ENCODE data around the gene ATAD1.

ATAD1 gene

DNA sequence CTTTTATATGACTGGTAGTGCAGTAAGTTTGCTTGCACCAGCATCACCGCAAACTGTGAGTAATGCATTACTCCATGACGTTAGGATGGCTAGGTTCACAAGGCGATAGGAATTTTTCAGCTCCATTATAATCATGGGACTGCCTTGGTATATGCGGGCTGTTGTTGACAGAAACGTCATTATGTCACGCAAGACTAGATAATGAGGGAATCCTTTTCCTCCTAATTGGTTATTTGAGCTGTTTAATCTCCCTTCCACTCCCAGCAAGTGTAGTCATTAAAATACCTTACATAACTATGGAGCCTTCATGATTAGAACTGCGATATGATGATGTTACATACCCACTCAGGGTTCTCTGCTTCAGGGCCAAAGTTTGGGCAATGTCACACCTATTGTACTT is 28.0 kb upstream of the ATAD1 start:
- Histone ChIP-seq H3K27me3 (replicated peaks; ENCODE audit: control insufficient read depth, insufficient read depth, low read length) (no peaks in the 10 kb centered on the region), H3K36me3 (ENCODE audit: control insufficient read depth, insufficient read depth, low read length) (no peaks in the 10 kb centered on the region), H3K4me3 (replicated peaks; ENCODE audit: low read depth, low read length) (no peak overlapping the region)
- no peak for DNase-seq (ENCODE audit: extremely low read depth, insufficient read length)
- TF ChIP-seq, protein P1, sequence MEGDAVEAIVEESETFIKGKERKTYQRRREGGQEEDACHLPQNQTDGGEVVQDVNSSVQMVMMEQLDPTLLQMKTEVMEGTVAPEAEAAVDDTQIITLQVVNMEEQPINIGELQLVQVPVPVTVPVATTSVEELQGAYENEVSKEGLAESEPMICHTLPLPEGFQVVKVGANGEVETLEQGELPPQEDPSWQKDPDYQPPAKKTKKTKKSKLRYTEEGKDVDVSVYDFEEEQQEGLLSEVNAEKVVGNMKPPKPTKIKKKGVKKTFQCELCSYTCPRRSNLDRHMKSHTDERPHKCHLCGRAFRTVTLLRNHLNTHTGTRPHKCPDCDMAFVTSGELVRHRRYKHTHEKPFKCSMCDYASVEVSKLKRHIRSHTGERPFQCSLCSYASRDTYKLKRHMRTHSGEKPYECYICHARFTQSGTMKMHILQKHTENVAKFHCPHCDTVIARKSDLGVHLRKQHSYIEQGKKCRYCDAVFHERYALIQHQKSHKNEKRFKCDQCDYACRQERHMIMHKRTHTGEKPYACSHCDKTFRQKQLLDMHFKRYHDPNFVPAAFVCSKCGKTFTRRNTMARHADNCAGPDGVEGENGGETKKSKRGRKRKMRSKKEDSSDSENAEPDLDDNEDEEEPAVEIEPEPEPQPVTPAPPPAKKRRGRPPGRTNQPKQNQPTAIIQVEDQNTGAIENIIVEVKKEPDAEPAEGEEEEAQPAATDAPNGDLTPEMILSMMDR (IDR thresholded peaks at IDR 0.05; ENCODE audit: insufficient read depth, low read length, poor library complexity, severe bottlenecking), result no peak

DNA sequence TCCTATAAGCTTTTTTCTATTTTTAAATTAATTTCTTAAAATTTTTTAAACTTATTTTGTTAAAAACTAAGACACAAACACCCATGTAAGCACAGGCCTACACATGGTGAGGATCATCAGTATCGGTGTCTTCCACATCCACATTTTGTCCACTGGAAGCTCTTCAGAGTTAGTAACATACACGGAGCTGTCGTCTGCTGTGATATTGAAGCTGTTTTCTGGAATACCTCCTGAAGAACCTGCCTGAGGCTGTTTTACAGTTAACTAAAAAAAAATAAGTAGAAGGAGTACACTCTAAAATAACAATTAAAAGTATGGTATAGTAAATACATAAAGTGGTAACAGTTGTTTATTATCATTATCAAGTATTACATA is 27.6 kb upstream of the ATAD1 start:
- no peak for DNase-seq (ENCODE audit: extremely low read depth, insufficient read length)

DNA sequence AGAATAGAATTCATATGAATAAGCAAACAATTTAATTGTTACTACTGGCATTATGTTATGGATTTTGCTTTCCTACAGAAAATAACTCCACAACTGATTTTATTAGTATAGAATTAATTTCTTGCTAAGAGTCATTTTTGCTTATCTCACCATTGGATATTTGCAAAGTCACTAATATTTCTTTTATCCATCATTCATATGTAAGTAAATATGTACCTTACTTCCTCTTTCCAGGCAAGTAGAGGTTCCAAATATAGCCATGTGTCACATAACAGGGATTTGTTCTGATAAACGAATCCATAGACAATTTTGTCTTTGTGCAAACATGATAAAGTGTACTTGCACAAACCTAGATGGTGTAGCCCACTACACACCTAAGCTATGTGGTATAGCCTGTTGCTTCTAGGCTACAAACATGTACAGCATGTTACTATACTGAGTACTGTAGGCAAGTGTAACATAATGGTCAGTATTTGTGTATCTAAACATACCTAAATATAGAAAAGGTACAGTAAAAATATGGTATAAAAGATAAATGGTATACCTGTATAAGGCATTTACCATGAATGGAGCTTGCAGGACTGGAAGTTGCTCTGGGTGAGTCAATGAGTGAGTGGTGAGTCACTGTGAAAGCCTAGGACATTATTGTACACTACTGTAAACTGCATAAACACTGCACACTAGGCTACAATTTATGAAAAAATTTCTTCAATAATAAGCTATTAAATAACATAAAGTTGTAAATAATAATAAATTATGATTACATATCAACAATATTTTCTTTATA is 27.0 kb upstream of the ATAD1 start:
- TF ChIP-seq, protein P1 (IDR thresholded peaks at IDR 0.05; ENCODE audit: insufficient read depth, low read length, poor library complexity, severe bottlenecking), result no peak
- Histone ChIP-seq H3K4me3 (replicated peaks; ENCODE audit: low read depth, low read length) (no peak overlapping the region), H3K27me3 (replicated peaks; ENCODE audit: control insufficient read depth, insufficient read depth, low read length) (no peaks in the 10 kb centered on the region), H3K36me3 (ENCODE audit: control insufficient read depth, insufficient read depth, low read length) (no peaks in the 10 kb centered on the region)
- DNase-seq (ENCODE audit: extremely low read depth, insufficient read length), result no peak

More for the DNA sequence above, 27.6 kb upstream of the ATAD1 start:
- Histone ChIP-seq H3K36me3 (ENCODE audit: control insufficient read depth, insufficient read depth, low read length) (no peaks in the 10 kb centered on the region), H3K27me3 (replicated peaks; ENCODE audit: control insufficient read depth, insufficient read depth, low read length) (no peaks in the 10 kb centered on the region), H3K4me3 (replicated peaks; ENCODE audit: low read depth, low read length) (no peak overlapping the region)
- TF ChIP-seq, protein P1 (IDR thresholded peaks at IDR 0.05; ENCODE audit: insufficient read depth, low read length, poor library complexity, severe bottlenecking), result no peak

DNA sequence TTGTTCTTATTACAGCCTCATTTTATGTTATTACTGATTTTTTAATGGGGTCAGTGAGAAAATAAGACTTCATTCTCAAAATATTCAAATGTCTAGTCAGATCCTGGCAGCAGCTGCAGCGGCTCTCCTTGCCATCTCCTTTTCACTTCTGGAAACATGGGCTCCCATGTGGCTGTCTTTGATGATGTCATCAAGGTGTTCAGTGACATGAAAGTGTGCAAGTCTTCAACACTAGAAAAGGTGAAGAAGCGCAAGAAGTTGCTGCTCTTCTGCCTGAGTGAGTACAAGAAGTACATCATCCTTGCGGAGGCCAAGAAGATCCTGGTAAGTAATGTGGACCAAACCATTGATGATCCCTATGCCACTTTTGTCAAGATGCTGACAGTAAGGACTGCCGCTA is 25.7 kb upstream of the ATAD1 start:
- Histone ChIP-seq H3K4me3 (replicated peaks; ENCODE audit: low read depth, low read length) (no peak overlapping the region), H3K27me3 (replicated peaks; ENCODE audit: control insufficient read depth, insufficient read depth, low read length) (no peaks in the 10 kb centered on the region), H3K36me3 (ENCODE audit: control insufficient read depth, insufficient read depth, low read length) (no peaks in the 10 kb centered on the region)
- DNase-seq (ENCODE audit: extremely low read depth, insufficient read length), result no peak
- TF ChIP-seq, protein P1 (IDR thresholded peaks at IDR 0.05; ENCODE audit: insufficient read depth, low read length, poor library complexity, severe bottlenecking), result no peak

DNA sequence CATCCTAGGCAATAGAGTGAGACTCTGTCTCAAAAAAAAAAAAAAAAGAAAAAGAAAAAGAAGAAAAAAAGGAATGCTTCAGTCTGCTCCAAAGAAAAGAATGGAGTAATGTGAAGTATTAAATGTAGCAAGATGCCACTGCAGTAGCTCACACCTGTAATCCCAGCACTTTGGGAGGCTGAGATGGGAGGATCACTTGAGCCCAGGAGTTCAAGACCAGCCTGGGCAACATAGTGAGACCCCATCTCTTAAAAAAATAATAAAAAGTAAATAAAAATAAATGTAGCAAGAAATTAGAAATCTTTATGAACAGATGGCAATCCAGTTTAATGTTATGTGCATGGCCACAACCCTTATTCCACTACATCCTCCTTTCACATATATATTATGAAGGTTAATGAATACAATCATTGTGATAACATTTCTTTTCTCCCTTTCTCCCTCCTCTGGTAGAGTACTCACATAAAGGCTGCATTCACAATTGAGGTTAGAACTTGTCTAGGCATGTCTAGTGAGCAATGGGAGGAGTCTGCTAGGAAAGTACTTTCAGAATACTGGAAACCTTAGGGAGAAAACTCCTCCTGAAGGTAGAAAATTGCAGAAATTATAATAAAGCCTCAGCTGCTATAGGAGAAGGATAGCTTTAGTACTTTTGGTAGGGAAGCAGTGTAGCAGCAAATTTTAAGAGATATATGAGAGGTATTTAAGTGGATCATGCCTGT is 24.9 kb upstream of the ATAD1 start:
- H3K27me3 ChIP-seq (replicated peaks; ENCODE audit: control insufficient read depth, insufficient read depth, low read length), result no peaks in the 10 kb centered on the region
- no peaks in the 10 kb centered on the region for H3K36me3 ChIP-seq (ENCODE audit: control insufficient read depth, insufficient read depth, low read length)
- no peak overlapping the region for H3K4me3 ChIP-seq (replicated peaks; ENCODE audit: low read depth, low read length)
- TF ChIP-seq, protein P1 (IDR thresholded peaks at IDR 0.05; ENCODE audit: insufficient read depth, low read length, poor library complexity, severe bottlenecking), result no peak
- DNase-seq (ENCODE audit: extremely low read depth, insufficient read length), result no peak
